ENCODE results near the gene NMD3.

DNA sequence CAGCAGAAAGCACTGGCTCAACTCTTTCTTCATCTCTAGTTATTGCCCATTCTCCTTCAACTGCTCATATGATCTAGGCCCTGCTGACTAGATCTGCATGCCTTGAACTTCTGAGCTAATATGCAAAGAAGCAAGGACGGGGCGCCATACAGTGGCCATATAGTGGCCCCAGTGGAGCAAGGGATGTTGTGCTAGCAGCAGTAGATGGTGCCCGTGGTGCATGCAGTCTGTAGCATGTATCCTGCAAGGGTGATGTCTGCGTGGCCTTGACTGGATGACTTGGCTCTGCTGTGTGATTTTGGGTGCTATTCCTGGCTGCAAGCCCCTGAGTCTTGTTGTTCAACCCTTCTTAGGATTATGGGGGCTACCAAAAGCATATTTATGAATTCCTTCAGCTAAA, 12.2 kb upstream of the NMD3 start:
- TF ChIP-seq POLR2A (IDR thresholded peaks at IDR 0.05; ENCODE audit: low read length) (no peak), GATA1 (IDR thresholded peaks at IDR 0.05; ENCODE audit: low read depth, low read length) (no peak)
